WTC11 (cell line): Measurements from ENCODE around the gene SSR3. TPM values are rescaled to one million over a fixed set of nuclear protein-coding genes. Genes with fewer than 3 reads are reported as not detected.

Experiments used
- ATAC-seq: fragments of 200-7000 bp; cut with Tn5 transposase; 2 replicates; pipeline ENCODE4 v1.10.0; 2021; ENCODE audit warnings: mild to moderate bottlenecking, moderate library complexity
- CTCF ChIA-PET: fragments of 300-600 bp; sonication (Branson Sonifier 250); formaldehyde crosslinking; loops from one replicate; lab custom pipeline; 2021; ENCODE audit warnings: antibody characterized with exemption; lab: Charles Lee
- POLR2A ChIA-PET: fragments of 350-600 bp; sonication (Branson Sonifier 250); formaldehyde crosslinking; loops from one replicate; lab custom pipeline; 2021; ENCODE audit warnings: antibody characterized with exemption; lab: Charles Lee
- DNase-seq: peaks from one replicate; pipeline ENCODE4 v3.0.0; 2021; ENCODE audit warnings: low spot score
- H3K27ac Mint-ChIP-seq: 2 replicates; pipeline ENCODE4 v1.8.0; 2021; ENCODE audit warnings: mixed read lengths
- H3K27me3 Mint-ChIP-seq: 2 replicates; pipeline ENCODE4 v1.8.0; 2021; ENCODE audit warnings: low read depth, mild to moderate bottlenecking, moderate library complexity, mixed read lengths
- H3K36me3 Mint-ChIP-seq: 2 replicates; pipeline ENCODE4 v1.8.0; 2021; ENCODE audit warnings: mixed read lengths
- H3K4me1 Mint-ChIP-seq: 2 replicates; pipeline ENCODE4 v1.8.0; 2022; ENCODE audit warnings: mixed read lengths
- H3K4me3 Mint-ChIP-seq: 2 replicates; pipeline ENCODE4 v1.8.0; 2021; ENCODE audit warnings: mild to moderate bottlenecking, moderate library complexity, mixed read lengths
- H3K9me3 Mint-ChIP-seq: 2 replicates; pipeline ENCODE4 v1.8.0; 2021; ENCODE audit warnings: mixed read lengths
- ATF1 ChIP-seq: sonication (generic); formaldehyde crosslinking; IDR thresholded peaks from 2 replicates; pipeline ENCODE4 v1.8.1; 2023; ENCODE audit warnings: mild to moderate bottlenecking, moderate library complexity, missing genetic modification reagents
- FOXJ3 ChIP-seq: sonication (generic); formaldehyde crosslinking; IDR thresholded peaks from 2 replicates; pipeline ENCODE4 v1.9.0; 2021; ENCODE audit warnings: missing genetic modification reagents, mild to moderate bottlenecking, borderline replicate concordance
- GABPB1 ChIP-seq: sonication (generic); formaldehyde crosslinking; IDR thresholded peaks from 2 replicates; pipeline ENCODE4 v1.8.1; 2023; ENCODE audit warnings: mild to moderate bottlenecking, missing genetic modification reagents
- HMGA2 ChIP-seq: fragments of 250-450 bp; sonication (Bioruptor Pico); IDR thresholded peaks from 2 replicates; pipeline ENCODE4 v1.4.0; 2021; ENCODE audit warnings: mild to moderate bottlenecking, moderate library complexity
- TEAD1 ChIP-seq: sonication (generic); formaldehyde crosslinking; IDR thresholded peaks from 2 replicates; pipeline ENCODE4 v1.8.0; 2022; ENCODE audit warnings: mild to moderate bottlenecking, missing genetic modification reagents
- ZNF138 ChIP-seq: sonication (generic); formaldehyde crosslinking; conservative IDR thresholded peaks from 2 replicates; pipeline ENCODE4 v1.8.1; 2022; ENCODE audit warnings: mild to moderate bottlenecking, moderate library complexity, missing genetic modification reagents
- ZNF416 ChIP-seq: fragments of 250-450 bp; sonication (Bioruptor Pico); IDR thresholded peaks from 2 replicates; pipeline ENCODE4 v1.9.0; 2021; ENCODE audit warnings: mild to moderate bottlenecking, inconsistent platforms
- total RNA-seq: library from RNA; stranded (reverse); gene quantifications from 3 replicates; pipeline ENCODE4 v1.2.3, GENCODE V29; 2021
- TF ChIP-seq, protein P1 (sequence below): sonication (generic); formaldehyde crosslinking; IDR thresholded peaks from 2 replicates; pipeline ENCODE4 v1.8.0; 2022; ENCODE audit warnings: missing genetic modification reagents
- TF ChIP-seq, protein P2 (sequence below): sonication (generic); formaldehyde crosslinking; IDR thresholded peaks from 2 replicates; pipeline ENCODE4 v1.8.1; 2023; ENCODE audit warnings: mild to moderate bottlenecking, moderate library complexity, missing genetic modification reagents
- TF ChIP-seq, protein P3 (sequence below): sonication (generic); formaldehyde crosslinking; IDR thresholded peaks from 2 replicates; pipeline ENCODE4 v1.8.1; 2023; ENCODE audit warnings: mild to moderate bottlenecking, missing genetic modification reagents, moderate library complexity
- TF ChIP-seq, protein P4 (sequence below): sonication (generic); formaldehyde crosslinking; IDR thresholded peaks from 2 replicates; pipeline ENCODE4 v1.8.1; 2022; ENCODE audit warnings: mild to moderate bottlenecking, missing genetic modification reagents, moderate library complexity, borderline replicate concordance
- TF ChIP-seq, protein P5 (sequence below): sonication (generic); formaldehyde crosslinking; IDR thresholded peaks from 2 replicates; pipeline ENCODE4 v1.8.1; 2023; ENCODE audit warnings: mild to moderate bottlenecking, missing genetic modification reagents
- TF ChIP-seq, protein P6 (sequence below): sonication (generic); formaldehyde crosslinking; IDR thresholded peaks from 2 replicates; pipeline ENCODE4 v1.8.1; 2022; ENCODE audit warnings: low read depth, missing genetic modification reagents, borderline replicate concordance
- TF ChIP-seq, protein P7 (sequence below): sonication (generic); formaldehyde crosslinking; conservative IDR thresholded peaks from 2 replicates; pipeline ENCODE4 v1.8.1; 2022; ENCODE audit warnings: mild to moderate bottlenecking, missing genetic modification reagents
- TF ChIP-seq, protein P8 (sequence below): sonication (generic); formaldehyde crosslinking; IDR thresholded peaks from 2 replicates; pipeline ENCODE4 v1.8.1; 2023; ENCODE audit warnings: mild to moderate bottlenecking, missing genetic modification reagents

Gene SSR3
- total RNA-seq, 1 experiment from 2014 or later: 162 TPM

DNA sequence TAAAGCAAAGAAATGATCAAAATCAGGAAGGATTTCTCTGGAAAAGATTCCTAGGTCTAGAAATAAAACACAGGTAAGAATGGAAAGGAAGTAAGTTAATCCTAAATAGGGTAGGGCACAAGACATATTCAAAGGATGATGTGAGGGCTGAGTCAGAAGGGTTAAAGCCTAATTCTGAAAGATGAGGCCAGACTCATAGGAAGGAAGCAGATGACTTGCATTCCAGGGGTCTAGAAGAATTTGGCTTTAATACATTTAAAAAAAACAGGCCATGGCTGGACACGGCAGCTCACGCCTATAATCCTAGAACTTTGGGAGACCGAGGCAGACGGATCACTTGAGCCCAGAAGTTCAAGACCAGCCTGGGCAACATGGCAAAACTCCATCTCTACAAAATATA, 3.2 kb downstream of the SSR3 start:
- peaks cover 61% of the 10 kb centered on the region for H3K36me3 Mint-ChIP-seq
- no peak overlapping the region for H3K4me3 Mint-ChIP-seq
- H3K27me3 Mint-ChIP-seq: no peaks in the 10 kb centered on the region
- peaks cover 20% of the 10 kb centered on the region for H3K4me1 Mint-ChIP-seq
- ChIA-PET POLR2A (no interaction called here), CTCF (interaction anchor here (0.6 kb wide), 1 partner anchor 122 kb away, joined by 3 read pairs; no protein-coding TSS in a partner anchor)
- TF ChIP-seq, protein P1, sequence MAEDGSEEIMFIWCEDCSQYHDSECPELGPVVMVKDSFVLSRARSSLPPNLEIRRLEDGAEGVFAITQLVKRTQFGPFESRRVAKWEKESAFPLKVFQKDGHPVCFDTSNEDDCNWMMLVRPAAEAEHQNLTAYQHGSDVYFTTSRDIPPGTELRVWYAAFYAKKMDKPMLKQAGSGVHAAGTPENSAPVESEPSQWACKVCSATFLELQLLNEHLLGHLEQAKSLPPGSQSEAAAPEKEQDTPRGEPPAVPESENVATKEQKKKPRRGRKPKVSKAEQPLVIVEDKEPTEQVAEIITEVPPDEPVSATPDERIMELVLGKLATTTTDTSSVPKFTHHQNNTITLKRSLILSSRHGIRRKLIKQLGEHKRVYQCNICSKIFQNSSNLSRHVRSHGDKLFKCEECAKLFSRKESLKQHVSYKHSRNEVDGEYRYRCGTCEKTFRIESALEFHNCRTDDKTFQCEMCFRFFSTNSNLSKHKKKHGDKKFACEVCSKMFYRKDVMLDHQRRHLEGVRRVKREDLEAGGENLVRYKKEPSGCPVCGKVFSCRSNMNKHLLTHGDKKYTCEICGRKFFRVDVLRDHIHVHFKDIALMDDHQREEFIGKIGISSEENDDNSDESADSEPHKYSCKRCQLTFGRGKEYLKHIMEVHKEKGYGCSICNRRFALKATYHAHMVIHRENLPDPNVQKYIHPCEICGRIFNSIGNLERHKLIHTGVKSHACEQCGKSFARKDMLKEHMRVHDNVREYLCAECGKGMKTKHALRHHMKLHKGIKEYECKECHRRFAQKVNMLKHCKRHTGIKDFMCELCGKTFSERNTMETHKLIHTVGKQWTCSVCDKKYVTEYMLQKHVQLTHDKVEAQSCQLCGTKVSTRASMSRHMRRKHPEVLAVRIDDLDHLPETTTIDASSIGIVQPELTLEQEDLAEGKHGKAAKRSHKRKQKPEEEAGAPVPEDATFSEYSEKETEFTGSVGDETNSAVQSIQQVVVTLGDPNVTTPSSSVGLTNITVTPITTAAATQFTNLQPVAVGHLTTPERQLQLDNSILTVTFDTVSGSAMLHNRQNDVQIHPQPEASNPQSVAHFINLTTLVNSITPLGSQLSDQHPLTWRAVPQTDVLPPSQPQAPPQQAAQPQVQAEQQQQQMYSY: no peak
- TF ChIP-seq ZNF138 (CRISPR knock-in tag) (no peak), GABPB1 (CRISPR knock-in tag) (no peak), FOXJ3 (CRISPR knock-in tag) (no peak)
- TF ChIP-seq, protein P2, sequence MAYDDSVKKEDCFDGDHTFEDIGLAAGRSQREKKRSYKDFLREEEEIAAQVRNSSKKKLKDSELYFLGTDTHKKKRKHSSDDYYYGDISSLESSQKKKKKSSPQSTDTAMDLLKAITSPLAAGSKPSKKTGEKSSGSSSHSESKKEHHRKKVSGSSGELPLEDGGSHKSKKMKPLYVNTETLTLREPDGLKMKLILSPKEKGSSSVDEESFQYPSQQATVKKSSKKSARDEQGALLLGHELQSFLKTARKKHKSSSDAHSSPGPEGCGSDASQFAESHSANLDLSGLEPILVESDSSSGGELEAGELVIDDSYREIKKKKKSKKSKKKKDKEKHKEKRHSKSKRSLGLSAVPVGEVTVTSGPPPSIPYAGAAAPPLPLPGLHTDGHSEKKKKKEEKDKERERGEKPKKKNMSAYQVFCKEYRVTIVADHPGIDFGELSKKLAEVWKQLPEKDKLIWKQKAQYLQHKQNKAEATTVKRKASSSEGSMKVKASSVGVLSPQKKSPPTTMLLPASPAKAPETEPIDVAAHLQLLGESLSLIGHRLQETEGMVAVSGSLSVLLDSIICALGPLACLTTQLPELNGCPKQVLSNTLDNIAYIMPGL: no peak
- TF ChIP-seq, protein P3, sequence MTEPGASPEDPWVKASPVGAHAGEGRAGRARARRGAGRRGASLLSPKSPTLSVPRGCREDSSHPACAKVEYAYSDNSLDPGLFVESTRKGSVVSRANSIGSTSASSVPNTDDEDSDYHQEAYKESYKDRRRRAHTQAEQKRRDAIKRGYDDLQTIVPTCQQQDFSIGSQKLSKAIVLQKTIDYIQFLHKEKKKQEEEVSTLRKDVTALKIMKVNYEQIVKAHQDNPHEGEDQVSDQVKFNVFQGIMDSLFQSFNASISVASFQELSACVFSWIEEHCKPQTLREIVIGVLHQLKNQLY (CRISPR knock-in tag): no peak
- no peak for DNase-seq
- ATAC-seq: no peak
- H3K27ac Mint-ChIP-seq: no peak overlapping the region
- H3K9me3 Mint-ChIP-seq: no peaks in the 10 kb centered on the region

DNA sequence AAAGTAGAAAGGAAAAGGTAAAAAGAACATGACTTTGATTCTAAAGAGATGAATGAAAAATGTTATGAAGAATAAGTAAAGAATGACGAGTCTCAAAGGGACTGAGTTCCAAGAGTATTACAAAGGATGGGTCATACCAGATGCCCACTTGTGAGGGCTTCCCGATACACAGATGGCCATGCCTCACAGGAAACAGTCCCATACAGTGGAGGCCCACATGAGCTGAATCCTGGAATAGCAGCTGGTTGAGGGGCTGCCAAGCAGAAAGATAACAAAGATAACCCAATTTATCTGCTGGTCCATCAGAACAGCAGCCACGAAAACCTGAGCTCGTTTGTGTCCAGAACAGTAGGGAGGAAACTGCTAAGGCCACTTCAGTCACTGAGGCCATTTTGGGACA, 3.7 kb downstream of the SSR3 start:
- Mint-ChIP-seq H3K27ac (no peak overlapping the region), H3K27me3 (no peaks in the 10 kb centered on the region), H3K36me3 (peaks cover 66% of the 10 kb centered on the region), H3K9me3 (no peaks in the 10 kb centered on the region), H3K4me3 (no peak overlapping the region), H3K4me1 (peaks cover 20% of the 10 kb centered on the region)
- TF ChIP-seq, protein P4, sequence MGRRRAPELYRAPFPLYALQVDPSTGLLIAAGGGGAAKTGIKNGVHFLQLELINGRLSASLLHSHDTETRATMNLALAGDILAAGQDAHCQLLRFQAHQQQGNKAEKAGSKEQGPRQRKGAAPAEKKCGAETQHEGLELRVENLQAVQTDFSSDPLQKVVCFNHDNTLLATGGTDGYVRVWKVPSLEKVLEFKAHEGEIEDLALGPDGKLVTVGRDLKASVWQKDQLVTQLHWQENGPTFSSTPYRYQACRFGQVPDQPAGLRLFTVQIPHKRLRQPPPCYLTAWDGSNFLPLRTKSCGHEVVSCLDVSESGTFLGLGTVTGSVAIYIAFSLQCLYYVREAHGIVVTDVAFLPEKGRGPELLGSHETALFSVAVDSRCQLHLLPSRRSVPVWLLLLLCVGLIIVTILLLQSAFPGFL (CRISPR knock-in tag): no peak
- TF ChIP-seq HMGA2 (CRISPR knock-in tag) (no peak), ZNF416 (CRISPR knock-in tag) (no peak), ATF1 (no peak), ZNF138 (CRISPR knock-in tag) (no peak), TEAD1 (CRISPR knock-in tag) (no peak)
- TF ChIP-seq, protein P5, sequence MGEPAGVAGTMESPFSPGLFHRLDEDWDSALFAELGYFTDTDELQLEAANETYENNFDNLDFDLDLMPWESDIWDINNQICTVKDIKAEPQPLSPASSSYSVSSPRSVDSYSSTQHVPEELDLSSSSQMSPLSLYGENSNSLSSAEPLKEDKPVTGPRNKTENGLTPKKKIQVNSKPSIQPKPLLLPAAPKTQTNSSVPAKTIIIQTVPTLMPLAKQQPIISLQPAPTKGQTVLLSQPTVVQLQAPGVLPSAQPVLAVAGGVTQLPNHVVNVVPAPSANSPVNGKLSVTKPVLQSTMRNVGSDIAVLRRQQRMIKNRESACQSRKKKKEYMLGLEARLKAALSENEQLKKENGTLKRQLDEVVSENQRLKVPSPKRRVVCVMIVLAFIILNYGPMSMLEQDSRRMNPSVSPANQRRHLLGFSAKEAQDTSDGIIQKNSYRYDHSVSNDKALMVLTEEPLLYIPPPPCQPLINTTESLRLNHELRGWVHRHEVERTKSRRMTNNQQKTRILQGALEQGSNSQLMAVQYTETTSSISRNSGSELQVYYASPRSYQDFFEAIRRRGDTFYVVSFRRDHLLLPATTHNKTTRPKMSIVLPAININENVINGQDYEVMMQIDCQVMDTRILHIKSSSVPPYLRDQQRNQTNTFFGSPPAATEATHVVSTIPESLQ (CRISPR knock-in tag): no peak
- TF ChIP-seq, protein P6, sequence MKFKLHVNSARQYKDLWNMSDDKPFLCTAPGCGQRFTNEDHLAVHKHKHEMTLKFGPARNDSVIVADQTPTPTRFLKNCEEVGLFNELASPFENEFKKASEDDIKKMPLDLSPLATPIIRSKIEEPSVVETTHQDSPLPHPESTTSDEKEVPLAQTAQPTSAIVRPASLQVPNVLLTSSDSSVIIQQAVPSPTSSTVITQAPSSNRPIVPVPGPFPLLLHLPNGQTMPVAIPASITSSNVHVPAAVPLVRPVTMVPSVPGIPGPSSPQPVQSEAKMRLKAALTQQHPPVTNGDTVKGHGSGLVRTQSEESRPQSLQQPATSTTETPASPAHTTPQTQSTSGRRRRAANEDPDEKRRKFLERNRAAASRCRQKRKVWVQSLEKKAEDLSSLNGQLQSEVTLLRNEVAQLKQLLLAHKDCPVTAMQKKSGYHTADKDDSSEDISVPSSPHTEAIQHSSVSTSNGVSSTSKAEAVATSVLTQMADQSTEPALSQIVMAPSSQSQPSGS: no peak
- TF ChIP-seq, protein P7, sequence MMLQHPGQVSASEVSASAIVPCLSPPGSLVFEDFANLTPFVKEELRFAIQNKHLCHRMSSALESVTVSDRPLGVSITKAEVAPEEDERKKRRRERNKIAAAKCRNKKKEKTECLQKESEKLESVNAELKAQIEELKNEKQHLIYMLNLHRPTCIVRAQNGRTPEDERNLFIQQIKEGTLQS (CRISPR knock-in tag): no peak
- TF ChIP-seq, protein P8, sequence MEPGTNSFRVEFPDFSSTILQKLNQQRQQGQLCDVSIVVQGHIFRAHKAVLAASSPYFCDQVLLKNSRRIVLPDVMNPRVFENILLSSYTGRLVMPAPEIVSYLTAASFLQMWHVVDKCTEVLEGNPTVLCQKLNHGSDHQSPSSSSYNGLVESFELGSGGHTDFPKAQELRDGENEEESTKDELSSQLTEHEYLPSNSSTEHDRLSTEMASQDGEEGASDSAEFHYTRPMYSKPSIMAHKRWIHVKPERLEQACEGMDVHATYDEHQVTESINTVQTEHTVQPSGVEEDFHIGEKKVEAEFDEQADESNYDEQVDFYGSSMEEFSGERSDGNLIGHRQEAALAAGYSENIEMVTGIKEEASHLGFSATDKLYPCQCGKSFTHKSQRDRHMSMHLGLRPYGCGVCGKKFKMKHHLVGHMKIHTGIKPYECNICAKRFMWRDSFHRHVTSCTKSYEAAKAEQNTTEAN (CRISPR knock-in tag): no peak
- ChIA-PET CTCF (interaction anchor here (0.6 kb wide), 1 partner anchor 122 kb away, joined by 3 read pairs; no protein-coding TSS in a partner anchor), POLR2A (no interaction called here)
- DNase-seq (no peak), ATAC-seq (no peak)
